HepG2 (cell line): ENCODE data around the gene TK2. TPM values are rescaled to one million over a fixed set of nuclear protein-coding genes. Genes with fewer than 3 reads are reported as not detected.

Experiments
- AGO1 ChIP-seq: fragments of 200-400 bp; formaldehyde crosslinking; IDR thresholded peaks from 2 replicates; pipeline ENCODE4 v1.6.1; 2017; ENCODE audit warnings: mild to moderate bottlenecking, low read depth, low read length, moderate library complexity; ENCODE audit not compliant: poor library complexity, severe bottlenecking
- ARNT ChIP-seq: fragments of 450-650 bp; IDR thresholded peaks from 2 replicates; pipeline ENCODE4 v1.6.1; 2017
- ELF4 ChIP-seq: sonication (generic); formaldehyde crosslinking; IDR thresholded peaks from 2 replicates; pipeline ENCODE4 v1.5.0; 2020; ENCODE audit warnings: missing genetic modification reagents, mild to moderate bottlenecking, moderate library complexity, borderline replicate concordance
- HINFP ChIP-seq: sonication (generic); formaldehyde crosslinking; IDR thresholded peaks from 2 replicates; pipeline ENCODE4 v1.4.0; 2020; ENCODE audit warnings: low read depth, mild to moderate bottlenecking, missing genetic modification reagents
- KDM5A ChIP-seq: fragments of 200-600 bp; sonication (generic); IDR thresholded peaks from 2 replicates; pipeline ENCODE4 v1.7.0; 2018; ENCODE audit warnings: antibody characterized with exemption, mild to moderate bottlenecking, low read length, borderline replicate concordance
- NR2F1 ChIP-seq, 2 experiments: fragments of 450-650 bp in 1 of 2; formaldehyde crosslinking in 1 of 2; IDR thresholded peaks; 2 replicates each; pipeline versions ENCODE4 v1.5.0 to v1.6.1; 2016 to 2020; ENCODE audit warnings: mild to moderate bottlenecking in 1 of 2, missing compliant biosample characterization in 1 of 2, missing genetic modification reagents in 1 of 2, moderate library complexity in 1 of 2
- PHF21A ChIP-seq: sonication (generic); formaldehyde crosslinking; IDR thresholded peaks from 2 replicates; pipeline ENCODE4 v1.5.0; 2020; ENCODE audit warnings: mild to moderate bottlenecking, missing genetic modification reagents
- REL ChIP-seq: sonication (generic); formaldehyde crosslinking; conservative IDR thresholded peaks from 2 replicates; pipeline ENCODE4 v1.8.0; 2022; ENCODE audit warnings: mild to moderate bottlenecking, missing genetic modification reagents, moderate library complexity
- REXO4 ChIP-seq: sonication (generic); formaldehyde crosslinking; IDR thresholded peaks from 2 replicates; pipeline ENCODE4 v1.8.0; 2022; ENCODE audit warnings: missing genetic modification reagents, mild to moderate bottlenecking, borderline replicate concordance
- TBL1XR1 ChIP-seq: fragments of 150-350 bp; IDR thresholded peaks from 2 replicates; pipeline ENCODE4 v1.6.1; 2014; ENCODE audit warnings: borderline replicate concordance, low read length; ENCODE audit not compliant: partially characterized antibody
- YY1 ChIP-seq: IDR thresholded peaks from 2 replicates; pipeline ENCODE4 v1.6.1; 2011; ENCODE audit warnings: low read length, low read depth, moderate library complexity, mild to moderate bottlenecking; ENCODE audit not compliant: insufficient read depth, insufficient replicate concordance
- ZBTB44 ChIP-seq: sonication (generic); formaldehyde crosslinking; IDR thresholded peaks from 2 replicates; pipeline ENCODE4 v1.4.0; 2020; ENCODE audit warnings: missing genetic modification reagents
- ZNF282 ChIP-seq: fragments of 450-650 bp; IDR thresholded peaks from 2 replicates; pipeline ENCODE4 v1.6.1; 2018; ENCODE audit not compliant: partially characterized antibody
- ZNF3 ChIP-seq: IDR thresholded peaks from 2 replicates; pipeline ENCODE4 v1.7.0; 2017; ENCODE audit warnings: inconsistent platforms
- ZNF318 ChIP-seq: sonication (generic); formaldehyde crosslinking; IDR thresholded peaks from 2 replicates; pipeline ENCODE4 v1.4.0; 2020; ENCODE audit warnings: mild to moderate bottlenecking, missing genetic modification reagents
- ZNF343 ChIP-seq: sonication (generic); formaldehyde crosslinking; IDR thresholded peaks from 2 replicates; pipeline ENCODE4 v1.4.0; 2020; ENCODE audit warnings: mild to moderate bottlenecking, missing genetic modification reagents
- ZNF777 ChIP-seq: sonication (generic); formaldehyde crosslinking; IDR thresholded peaks from 2 replicates; pipeline ENCODE4 v1.4.0; 2020; ENCODE audit warnings: missing genetic modification reagents
- ZNF839 ChIP-seq: sonication (generic); formaldehyde crosslinking; IDR thresholded peaks from 2 replicates; pipeline ENCODE4 v1.4.0; 2020; ENCODE audit warnings: missing genetic modification reagents, mild to moderate bottlenecking, borderline replicate concordance
- polyA plus RNA-seq, 8 experiments: library from polyadenylated mRNA; depleted of rRNA in 3 of 8; stranded (reverse) in 7 of 8; unstranded in 1 of 8; fragments of >200 nt; fragmentation: Illumina TruSeq in 4 of 8; extraction: Trizol in 4 of 8; gene quantifications; 2 replicates each; pipeline versions ENCODE4 v1.2.1 to v1.2.3, GENCODE V29; 2011 to 2016; ENCODE audit warnings: low read depth in 4 of 8, missing spikeins in 1 of 8, mixed read lengths in 1 of 8; ENCODE audit not compliant: insufficient read depth in 1 of 8
- total RNA-seq, 5 experiments: library from RNA; depleted of rRNA; stranded (reverse); fragments of >200 nt; fragmentation: Illumina TruSeq; extraction: Trizol; gene quantifications; 2 replicates each; pipeline ENCODE4 v1.2.3, GENCODE V29; 2016; ENCODE audit warnings: low read depth in 1 of 5

TK2 gene
- total and polyA plus RNA-seq, 2 of the 13 experiments (the other 11 are each of a cell fraction or from before 2014, with no cell fraction given): 18.7 to 21.0 TPM

- TF ChIP-seq REL: no peak; the same call in 1 of the 2 replicates
- no peak for TF ChIP-seq KDM5A
- no peak; the same call in 1 of the 2 replicates for TF ChIP-seq ZNF318 (CRISPR knock-in tag)
- no peak for TF ChIP-seq REXO4 (CRISPR knock-in tag)
- TF ChIP-seq ARNT: no peak
- peak; percentile 59; the same call in 1 of the 2 replicates for TF ChIP-seq HINFP (CRISPR knock-in tag)
- TF ChIP-seq AGO1: no peak
- no peak for TF ChIP-seq ZNF282
- TF ChIP-seq ZNF3 (CRISPR knock-in tag): peak; percentile 31; the same call in 1 of the 2 replicates
- TF ChIP-seq YY1: no peak
- no peak for TF ChIP-seq ZNF343
- no peak; the same call in 1 of the 2 replicates for TF ChIP-seq ZBTB44
- TF ChIP-seq ZNF839 (CRISPR knock-in tag): no peak
- peak; percentile 91 for TF ChIP-seq PHF21A (CRISPR knock-in tag)
- peak; percentile 34; the same call in 1 of the 2 replicates for TF ChIP-seq ZNF777
- TF ChIP-seq ELF4 (CRISPR knock-in tag): peak; percentile 90; the same call in 1 of the 2 replicates
- TF ChIP-seq NR2F1 (CRISPR knock-in tag; IDR thresholded peaks at IDR 0.05): peak; percentile 51 to 60; a peak in 1 of 4 replicates
- no peak for TF ChIP-seq TBL1XR1
Measured at GRCh38 chr16:66516808-66517585, 32.9 kb downstream of the TK2 start (continued).
